ENCODE results near the gene MAN1C1. TPM values are rescaled to one million over a fixed set of nuclear protein-coding genes. Genes with fewer than 3 reads are reported as not detected.
A peak's percentile ranks its signal among the peaks of the same experiment; 100 is the strongest.

The MAN1C1 gene
- total RNA-seq, 2 experiments from 2014 or later: 3.7 to 4.4 TPM

DNA sequence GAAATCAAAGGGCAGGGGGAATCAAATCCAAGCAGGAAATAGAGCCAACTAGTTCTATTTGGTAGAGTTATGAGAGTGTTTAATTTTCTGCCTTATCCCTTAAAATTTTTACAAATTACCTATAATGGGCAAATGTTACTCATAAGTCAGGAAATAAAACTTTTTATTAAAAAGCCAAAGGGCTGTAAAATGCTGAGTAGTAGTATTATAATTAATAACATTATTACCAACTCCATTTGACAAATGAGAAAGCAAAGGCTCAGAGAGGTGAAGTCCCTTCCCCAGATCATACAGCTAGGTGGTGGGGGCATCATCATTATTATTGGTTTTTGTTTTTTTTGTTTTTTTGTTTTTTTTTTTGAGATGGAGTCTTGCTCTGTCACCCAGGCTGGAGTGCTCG lies 186.8 kb downstream of the MAN1C1 start:
- Mint-ChIP-seq H3K4me3 (no peak overlapping the region), H3K27me3 (no peaks in the 10 kb centered on the region), H3K4me1 (ENCODE audit: low read depth) (peaks cover 35% of the 10 kb centered on the region), H3K36me3 (ENCODE audit: low read depth) (peaks cover 5% of the 10 kb centered on the region), H3K9me3 (no peaks in the 10 kb centered on the region), H3K27ac (no peak overlapping the region)
- intact Hi-C loops (cut with micrococcal nuclease): no loop called here
- TF ChIP-seq, protein P1, sequence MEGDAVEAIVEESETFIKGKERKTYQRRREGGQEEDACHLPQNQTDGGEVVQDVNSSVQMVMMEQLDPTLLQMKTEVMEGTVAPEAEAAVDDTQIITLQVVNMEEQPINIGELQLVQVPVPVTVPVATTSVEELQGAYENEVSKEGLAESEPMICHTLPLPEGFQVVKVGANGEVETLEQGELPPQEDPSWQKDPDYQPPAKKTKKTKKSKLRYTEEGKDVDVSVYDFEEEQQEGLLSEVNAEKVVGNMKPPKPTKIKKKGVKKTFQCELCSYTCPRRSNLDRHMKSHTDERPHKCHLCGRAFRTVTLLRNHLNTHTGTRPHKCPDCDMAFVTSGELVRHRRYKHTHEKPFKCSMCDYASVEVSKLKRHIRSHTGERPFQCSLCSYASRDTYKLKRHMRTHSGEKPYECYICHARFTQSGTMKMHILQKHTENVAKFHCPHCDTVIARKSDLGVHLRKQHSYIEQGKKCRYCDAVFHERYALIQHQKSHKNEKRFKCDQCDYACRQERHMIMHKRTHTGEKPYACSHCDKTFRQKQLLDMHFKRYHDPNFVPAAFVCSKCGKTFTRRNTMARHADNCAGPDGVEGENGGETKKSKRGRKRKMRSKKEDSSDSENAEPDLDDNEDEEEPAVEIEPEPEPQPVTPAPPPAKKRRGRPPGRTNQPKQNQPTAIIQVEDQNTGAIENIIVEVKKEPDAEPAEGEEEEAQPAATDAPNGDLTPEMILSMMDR (IDR thresholded peaks at IDR 0.05): no peak
- ChIA-PET POLR2A (interaction anchor here (1.1 kb wide), 1 partner anchor 15 kb away, joined by 3 read pairs; no protein-coding TSS in a partner anchor), CTCF (interaction anchor here (0.7 to 2.6 kb wide), 8 partner anchors 9 to 315 kb away, joined by 3 to 16 read pairs (median 3); no protein-coding TSS in a partner anchor)
- ATAC-seq (no peak), DNase-seq (no peak)

- POLR2A ChIA-PET: no interaction called here
- Mint-ChIP-seq H3K27me3 (no peaks in the 10 kb centered on the region), H3K27ac (no peak overlapping the region), H3K9me3 (no peaks in the 10 kb centered on the region), H3K4me1 (ENCODE audit: low read depth) (peaks cover 33% of the 10 kb centered on the region), H3K4me3 (no peak overlapping the region), H3K36me3 (ENCODE audit: low read depth) (peaks cover 5% of the 10 kb centered on the region)
- CTCF ChIA-PET: interaction anchor here (0.7 to 0.9 kb wide), 2 partner anchors 8 to 195 kb away, joined by 3 read pairs; no protein-coding TSS in a partner anchor
- intact Hi-C loops (cut with micrococcal nuclease): no loop called here
- peak; percentile 67 for DNase-seq
- ATAC-seq: peak; percentile 25
- TF ChIP-seq, protein P1 (IDR thresholded peaks at IDR 0.05): no peak
Observed at GRCh38 chr1:25804244-25804963, 187.8 kb downstream of the MAN1C1 start.

- TF ChIP-seq, protein P1 (IDR thresholded peaks at IDR 0.05): no peak
- peaks cover 7% of the 10 kb centered on the region for H3K36me3 Mint-ChIP-seq (ENCODE audit: low read depth)
- ChIA-PET POLR2A (no interaction called here), CTCF (interaction anchor here (0.7 to 0.9 kb wide), 2 partner anchors 9 to 196 kb away, joined by 3 read pairs; no protein-coding TSS in a partner anchor)
- ATAC-seq (no peak), DNase-seq (no peak)
- H3K4me3 Mint-ChIP-seq: no peak overlapping the region
- no peak overlapping the region for H3K27ac Mint-ChIP-seq
- peaks cover 33% of the 10 kb centered on the region for H3K4me1 Mint-ChIP-seq (ENCODE audit: low read depth)
- H3K9me3 Mint-ChIP-seq: no peaks in the 10 kb centered on the region
- intact Hi-C loops (cut with micrococcal nuclease): no loop called here
- no peaks in the 10 kb centered on the region for H3K27me3 Mint-ChIP-seq
Observed at GRCh38 chr1:25804964-25805862, 188.6 kb downstream of the MAN1C1 start.

DNA sequence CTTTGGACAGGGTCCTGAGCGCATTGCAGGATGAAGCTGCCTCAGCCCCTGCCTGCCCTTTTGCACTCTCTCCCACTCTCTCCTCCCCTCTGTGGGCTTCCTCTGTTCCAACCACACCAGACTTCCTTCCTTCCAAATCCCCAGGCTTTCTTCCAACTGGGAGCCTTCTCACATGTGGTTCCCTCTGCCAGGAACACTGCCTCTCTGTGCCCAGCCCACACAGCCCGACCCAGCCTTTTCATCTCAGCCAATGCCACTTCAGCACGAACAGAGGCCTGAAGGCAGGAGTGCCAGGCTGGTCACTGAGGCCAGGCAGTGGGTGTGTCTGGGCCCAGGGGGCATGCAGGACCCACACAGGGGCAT lies 189.3 kb downstream of the MAN1C1 start:
- Mint-ChIP-seq H3K9me3 (no peaks in the 10 kb centered on the region), H3K36me3 (ENCODE audit: low read depth) (peaks cover 4% of the 10 kb centered on the region), H3K27ac (peak overlapping the region; percentile 8), H3K4me3 (no peak overlapping the region), H3K27me3 (no peaks in the 10 kb centered on the region), H3K4me1 (ENCODE audit: low read depth) (peaks cover 29% of the 10 kb centered on the region)
- TF ChIP-seq, protein P1 (IDR thresholded peaks at IDR 0.05): no peak
- ChIA-PET CTCF (no interaction called here), POLR2A (no interaction called here)
- intact Hi-C loops (cut with micrococcal nuclease): no loop called here
- ATAC-seq (no peak), DNase-seq (no peak)
